Measurements from ENCODE around the gene ARMC2.

GRCh38 chr6:108820006-108820405 lies 28.2 kb upstream of the ARMC2 start:
- no peak for TF ChIP-seq CTCF (IDR thresholded peaks at IDR 0.05)
- TF ChIP-seq POLR2AphosphoS5 (IDR thresholded peaks at IDR 0.05) = no peak
- no peak for TF ChIP-seq POLR2A (IDR thresholded peaks at IDR 0.05)
